Embryonic facial prominence (tissue), 1 donor: Measurements from ENCODE around the gene VCY.
"Not testable (repeated sequence)": the region's sequence is repeated elsewhere in the genome, so short reads cannot be mapped to it uniquely, and the experiment has no call there.

Source experiments
- DNase-seq: peaks from one replicate; pipeline ENCODE4 v3.0.0-alpha.2; 2016; ENCODE audit errors: extremely low spot score

Gene VCY

DNA sequence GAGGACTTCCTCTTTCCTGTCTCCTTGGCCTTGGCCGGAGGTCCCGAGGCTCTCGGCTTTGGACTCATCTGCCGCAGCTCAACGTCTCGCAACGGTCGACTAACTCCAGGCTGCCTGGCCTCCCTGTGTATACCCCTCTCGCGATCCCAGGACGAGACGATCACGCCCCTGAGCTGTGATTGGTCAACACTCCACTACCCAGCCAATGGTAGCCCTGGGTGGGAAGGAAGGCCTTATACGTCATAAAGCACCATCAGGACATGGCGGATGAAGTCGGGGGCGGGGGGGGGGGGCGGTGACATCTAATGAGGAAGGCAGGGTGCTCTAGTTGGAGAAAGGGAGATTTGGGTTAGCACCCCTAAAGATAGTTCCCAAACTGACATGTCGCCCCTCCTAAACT is at the start of gene VCY:
VCY (minus strand) TSS at position 101 of the 400 bp plus-strand sequence; CDS start at position 68, 33 bp downstream.
- DNase-seq: not testable (repeated sequence)

GRCh38 chrY:14030395-14030794 is 44.1 kb upstream of the VCY start:
- DNase-seq: not testable (repeated sequence)

- DNase-seq: not testable (repeated sequence)
Measured at GRCh38 chrY:14011916-14012315, 25.6 kb upstream of the VCY start.

DNA sequence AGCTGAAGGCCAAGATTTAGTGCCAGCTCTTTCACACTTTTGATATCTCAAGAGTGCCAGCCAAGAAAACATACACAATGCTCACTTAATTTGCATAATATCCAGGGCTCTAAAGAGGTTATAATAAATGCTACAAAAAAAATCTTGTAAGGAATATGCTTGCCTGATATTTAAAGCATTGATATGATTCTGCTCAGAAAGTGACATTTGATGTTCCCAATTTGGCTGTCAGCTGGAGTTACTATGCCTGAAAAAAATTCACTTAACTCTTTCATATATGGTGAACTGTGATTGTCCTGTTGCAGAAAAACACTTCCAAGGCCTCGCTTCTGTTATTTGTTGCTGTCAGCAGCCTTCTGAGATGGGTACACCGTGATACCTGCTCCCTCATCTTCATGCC is 43.9 kb downstream of the VCY start:
- DNase-seq: not testable (repeated sequence)
